GM18867 (cell line): ENCODE data around the gene PNPLA6.

ENCODE experiments used
- ATAC-seq: cut with Tn5 transposase; IDR thresholded peaks from one replicate; pipeline ENCODE4 v1.9.1; 2021; ENCODE audit warnings: mild to moderate bottlenecking, moderate library complexity; ENCODE audit not compliant: unreplicated experiment

PNPLA6 gene

DNA sequence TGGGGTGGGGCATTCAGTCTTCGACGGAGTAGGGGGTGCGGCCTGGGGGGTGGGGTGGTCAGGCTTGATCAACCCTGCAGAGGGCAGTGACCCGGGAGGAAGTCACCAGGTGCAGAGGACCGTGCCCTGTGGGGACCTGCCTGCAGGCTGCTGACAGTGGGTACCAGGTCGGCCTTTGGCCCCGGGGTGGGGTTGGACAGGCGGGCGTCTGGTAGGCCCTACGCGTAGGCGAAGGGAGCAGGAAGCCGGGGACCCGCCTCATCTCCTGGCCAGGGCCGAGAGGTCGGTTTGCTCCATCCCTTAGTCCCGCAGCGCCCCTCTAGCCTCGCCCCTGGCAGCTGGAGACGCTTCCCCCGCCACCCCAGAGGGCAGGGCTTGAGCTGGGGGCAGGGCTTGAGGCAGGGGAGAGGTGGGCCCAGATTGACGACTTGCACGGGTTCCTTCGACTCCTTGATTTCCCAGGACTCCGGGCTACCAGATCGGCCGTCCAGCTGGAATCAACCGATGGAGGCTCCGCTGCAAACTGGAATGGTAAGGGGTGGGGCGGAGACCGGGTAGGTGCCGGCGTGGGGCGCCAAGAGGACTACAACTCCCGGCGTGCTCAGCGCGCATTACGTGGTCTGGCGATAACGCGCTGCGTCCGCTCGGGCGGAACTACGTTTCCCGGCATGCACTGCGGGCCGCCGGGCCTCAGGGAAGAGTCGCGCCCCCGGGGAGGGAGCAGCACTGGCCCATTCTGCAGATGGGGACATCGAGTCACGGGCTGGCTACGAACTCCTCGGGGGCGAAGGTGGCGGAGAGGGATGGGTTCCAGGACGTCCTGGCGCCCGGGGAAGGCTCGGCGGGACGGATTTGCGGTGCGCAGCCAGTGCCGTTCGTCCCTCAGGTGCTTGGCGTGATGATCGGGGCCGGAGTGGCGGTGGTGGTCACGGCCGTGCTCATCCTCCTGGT is at the start of gene PNPLA6:
PNPLA6 (plus strand) TSS at position 671 of the 951 bp plus-strand sequence; CDS start at position 743, 72 bp downstream.
- ATAC-seq = peak; percentile 70

DNA sequence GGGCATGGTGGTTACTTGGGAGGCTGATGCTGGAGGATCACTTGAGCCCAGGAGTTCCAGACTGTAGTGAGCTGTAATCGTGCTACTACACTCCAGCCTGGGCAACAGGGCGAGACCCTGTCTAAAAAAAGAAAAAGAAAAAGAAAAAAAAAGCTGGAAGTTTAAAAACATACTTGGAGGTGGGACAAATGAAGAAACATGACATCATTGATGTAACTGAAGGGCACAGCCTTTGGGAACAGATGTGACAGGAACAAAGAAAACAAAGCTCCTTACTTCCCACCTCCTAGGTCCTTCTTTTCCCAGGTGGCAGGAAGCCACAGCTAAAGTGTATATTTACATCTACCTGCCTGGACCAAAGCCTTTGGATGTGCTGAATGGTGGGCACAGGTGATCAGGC is 48.6 kb upstream of the PNPLA6 start:
- no peak for ATAC-seq

DNA sequence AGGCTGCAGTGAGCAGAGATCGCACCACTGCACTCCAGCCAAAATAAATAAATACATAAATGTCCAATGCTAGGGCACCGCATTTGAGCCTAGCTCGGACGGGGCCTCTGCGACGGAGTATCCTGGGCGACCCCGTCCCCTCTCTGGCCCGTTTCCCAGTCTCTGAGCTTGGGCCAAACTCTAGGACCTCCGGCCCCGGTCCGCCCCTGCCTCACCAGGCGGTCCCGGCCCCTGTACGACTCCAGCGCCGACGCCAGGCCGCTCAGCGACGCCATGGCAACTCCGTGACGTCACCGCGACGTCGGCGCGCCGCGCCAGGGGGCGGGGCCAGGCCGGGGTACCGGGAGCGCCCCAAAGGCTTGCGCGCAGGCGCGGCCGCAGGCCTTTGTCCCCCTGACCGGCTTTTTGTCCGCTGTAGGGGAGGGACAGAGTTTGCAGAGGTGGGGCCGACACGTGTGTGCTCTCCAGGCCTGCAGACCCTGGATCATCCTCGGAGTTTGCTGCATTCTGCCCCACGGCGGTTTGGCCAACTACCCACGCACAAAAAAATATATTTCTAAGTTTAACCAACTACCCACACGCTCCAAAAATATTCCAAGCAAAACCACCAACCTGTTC is 46.7 kb upstream of the PNPLA6 start, which contains the start of gene PEX11G:
PEX11G (minus strand) TSS at position 300 of the 618 bp plus-strand sequence; CDS start at position 275, 25 bp downstream.
- ATAC-seq = peak; percentile 81

DNA sequence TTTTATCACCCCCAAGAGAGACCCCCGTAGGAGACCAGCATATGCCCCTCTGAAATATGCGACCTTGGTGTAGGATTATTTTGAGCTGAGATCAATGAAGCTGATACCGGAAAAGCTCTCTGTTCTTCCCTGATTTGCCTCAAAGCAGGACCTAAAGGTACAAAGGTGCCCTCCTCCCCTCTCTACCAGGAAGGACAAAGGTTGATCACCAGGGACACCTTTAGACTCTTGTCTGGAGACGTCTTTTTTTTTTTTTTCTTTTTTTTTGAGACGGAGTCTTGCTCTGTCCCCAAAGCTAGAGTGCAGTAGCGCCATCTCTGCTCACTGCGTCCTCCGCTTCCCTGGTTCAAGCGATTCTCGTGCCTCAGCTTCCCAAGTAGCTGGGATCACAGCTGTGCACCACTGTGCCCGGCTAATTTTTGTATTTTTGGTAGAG is 45.9 kb upstream of the PNPLA6 start:
- ATAC-seq = no peak

DNA sequence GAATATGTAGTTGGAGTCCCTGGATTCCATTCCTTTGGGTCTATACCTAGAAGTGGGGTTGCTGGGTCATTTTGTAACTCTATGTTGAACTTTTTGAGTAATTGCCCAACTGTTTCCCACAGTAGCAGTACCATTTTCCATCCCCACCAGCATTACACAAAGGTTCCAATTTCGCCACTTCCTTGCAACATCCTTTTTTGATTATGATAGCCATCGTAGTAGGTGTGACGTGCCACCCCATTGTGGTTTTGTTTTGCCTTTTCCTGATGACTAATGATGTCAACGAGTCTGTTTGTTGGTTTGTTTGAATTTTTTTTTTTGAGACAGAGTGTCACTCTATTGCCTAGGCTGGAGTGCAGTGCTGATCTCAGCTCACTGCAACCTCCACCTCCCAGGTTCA is 43.4 kb upstream of the PNPLA6 start:
- no peak for ATAC-seq

DNA sequence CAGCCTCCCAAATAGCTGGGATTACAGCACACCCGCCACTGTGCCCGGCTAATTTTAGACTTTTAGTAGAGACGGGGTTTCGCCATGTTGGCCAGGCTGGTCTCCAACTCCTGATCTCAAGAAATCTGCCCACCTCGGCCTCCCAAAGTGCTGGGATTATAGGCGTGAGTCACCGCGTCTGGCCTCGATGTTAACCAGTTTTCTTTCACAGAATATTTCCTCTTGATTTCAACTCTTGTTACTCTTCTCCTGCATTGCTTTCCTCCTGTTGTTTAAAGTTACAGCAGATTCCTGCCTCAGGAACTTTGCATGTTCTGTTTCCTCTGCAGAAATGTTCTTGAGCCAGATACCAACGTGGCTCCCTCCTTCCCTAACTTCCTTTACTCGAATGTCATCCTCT is 43.0 kb upstream of the PNPLA6 start:
- ATAC-seq = no peak

DNA sequence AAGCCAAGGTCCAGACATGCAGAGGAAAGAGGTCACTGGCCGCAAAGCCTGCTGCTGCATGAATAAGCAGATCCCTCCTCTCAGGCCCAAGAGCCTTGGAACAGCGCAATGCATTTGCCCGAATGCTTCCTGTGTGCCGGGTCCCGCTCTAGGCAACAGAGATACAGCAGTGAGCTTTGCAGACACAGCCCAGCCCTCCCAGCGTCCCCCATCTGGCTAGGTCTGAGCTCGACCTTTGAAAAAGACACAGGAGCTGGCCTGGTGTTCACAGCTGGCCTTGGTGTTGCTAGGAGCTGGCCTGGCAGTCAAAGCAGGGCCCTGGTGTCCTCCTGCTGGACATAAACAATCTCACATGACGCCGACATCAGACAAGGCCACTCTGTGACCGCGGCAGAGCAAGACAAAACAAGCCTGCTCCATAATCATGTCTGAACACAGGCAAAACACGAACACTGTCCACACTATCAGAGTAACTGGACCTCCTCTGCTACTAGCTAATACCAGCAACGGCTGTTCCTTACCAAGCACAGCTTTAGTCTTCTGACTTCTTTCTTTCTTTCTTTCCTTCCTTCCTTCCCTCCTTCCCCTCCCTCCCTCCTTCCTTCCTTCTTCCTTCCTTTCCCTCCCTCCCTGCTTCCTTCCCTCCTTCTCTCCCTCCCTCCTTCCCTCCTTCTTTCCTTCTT is 41.0 kb upstream of the PNPLA6 start:
- ATAC-seq = no peak

DNA sequence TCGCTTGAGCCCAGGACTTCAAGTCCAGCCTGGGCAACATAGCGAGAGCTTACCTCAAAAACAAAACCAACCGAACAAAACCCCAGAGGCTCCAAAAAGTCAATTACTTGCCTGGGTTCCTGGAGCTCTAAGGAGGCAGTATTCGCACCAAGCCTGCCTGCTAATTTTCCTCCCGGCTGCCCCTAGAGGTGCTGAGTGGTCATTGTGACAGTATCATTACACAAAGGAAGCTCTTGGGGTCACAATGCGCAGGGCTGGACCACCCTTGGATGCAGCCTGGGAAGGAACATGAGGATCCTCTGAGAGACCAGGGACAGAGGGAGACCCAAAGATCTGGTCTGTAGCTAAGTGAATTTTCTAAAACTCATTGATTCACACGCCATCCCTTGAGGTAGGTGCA is 38.2 kb upstream of the PNPLA6 start:
- no peak for ATAC-seq

DNA sequence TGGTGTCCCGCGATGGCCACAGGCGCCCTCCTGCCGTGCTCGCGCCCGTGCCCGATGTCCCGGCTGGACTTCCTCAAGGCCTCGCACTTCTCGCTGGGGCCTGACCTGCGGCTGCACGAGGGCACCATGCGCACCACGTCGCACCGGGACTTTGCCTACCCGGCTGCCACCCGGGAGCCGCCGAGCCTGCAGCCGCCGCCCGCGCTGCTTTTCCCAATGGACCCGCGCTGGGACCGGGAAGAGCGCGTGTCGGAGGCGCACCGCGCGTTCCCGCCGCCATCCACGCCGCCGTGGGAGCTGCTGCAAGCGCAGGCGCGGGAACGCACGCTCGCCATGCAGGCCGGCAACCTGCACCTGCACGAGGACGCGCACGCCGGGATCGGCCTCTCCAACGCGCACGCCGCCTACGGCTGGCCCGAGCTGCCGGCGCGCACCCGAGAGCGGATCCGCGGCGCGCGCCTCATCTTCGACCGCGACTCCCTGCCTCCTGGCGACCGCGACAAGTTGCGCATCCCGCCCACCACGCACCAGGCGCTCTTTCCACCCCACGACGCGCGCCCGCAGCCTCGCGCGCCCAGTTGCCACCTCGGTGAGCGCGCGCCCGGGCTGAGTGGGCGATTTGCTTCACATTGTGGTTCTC is 34.6 kb upstream of the PNPLA6 start:
- no peak for ATAC-seq

DNA sequence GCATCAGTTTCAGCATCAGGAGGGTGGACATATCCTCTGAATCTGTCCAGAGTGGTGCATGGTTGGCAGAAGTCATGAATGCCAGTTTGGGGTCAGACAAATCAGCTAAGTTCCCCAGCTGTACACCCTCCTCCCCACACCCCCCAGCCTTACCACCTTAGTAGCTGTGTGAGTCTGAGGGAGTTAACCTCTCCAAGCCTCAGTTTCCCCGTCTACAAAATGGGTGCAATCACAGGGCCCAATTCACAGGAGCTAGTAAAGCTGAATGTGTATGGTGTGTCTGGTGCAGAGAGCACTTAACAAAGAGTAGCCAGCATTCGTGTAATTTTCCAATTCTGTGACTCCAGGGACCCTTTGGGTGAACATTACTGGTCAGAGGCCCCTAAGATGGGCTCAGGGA is 33.0 kb upstream of the PNPLA6 start:
- ATAC-seq = no peak

DNA sequence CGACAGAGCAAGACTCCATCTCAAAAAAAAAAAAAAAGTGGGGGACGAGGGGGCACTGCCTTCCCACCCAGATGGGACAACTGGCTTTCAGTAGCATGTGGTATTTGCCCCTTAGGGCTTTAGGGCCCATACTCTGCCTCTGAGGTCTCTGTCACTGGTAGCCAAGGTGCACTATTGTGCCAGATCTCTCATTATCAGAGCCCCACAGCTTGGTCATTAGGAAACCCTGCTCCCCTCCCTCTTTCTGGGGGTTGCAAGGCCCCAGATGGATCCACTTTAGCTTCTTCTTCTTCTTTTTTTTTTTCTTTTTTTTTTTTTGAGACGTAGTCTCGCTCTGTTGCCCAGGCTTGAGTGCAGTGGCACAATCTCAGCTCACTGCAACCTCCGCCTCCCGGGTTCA is 30.8 kb upstream of the PNPLA6 start:
- no peak for ATAC-seq

DNA sequence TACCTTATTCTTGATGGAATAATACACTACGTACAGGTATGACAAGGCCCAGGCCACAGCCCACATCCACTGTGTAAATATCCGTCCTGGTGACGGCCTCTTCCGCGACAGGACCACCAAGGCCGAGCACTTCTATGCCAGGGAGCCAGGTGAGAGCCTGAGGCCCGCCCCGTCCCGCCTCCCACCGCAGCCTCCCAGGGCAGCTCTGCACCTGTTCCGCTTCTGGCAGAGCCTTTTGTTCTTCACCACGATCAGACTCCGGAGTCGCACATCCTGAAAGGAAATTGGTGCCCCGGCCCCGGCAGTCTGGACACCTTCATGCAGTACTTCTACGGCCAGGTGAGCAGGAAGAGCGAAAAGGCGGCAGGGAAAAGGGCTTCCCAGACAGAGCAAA is 30.2 kb upstream of the PNPLA6 start:
- ATAC-seq = no peak

DNA sequence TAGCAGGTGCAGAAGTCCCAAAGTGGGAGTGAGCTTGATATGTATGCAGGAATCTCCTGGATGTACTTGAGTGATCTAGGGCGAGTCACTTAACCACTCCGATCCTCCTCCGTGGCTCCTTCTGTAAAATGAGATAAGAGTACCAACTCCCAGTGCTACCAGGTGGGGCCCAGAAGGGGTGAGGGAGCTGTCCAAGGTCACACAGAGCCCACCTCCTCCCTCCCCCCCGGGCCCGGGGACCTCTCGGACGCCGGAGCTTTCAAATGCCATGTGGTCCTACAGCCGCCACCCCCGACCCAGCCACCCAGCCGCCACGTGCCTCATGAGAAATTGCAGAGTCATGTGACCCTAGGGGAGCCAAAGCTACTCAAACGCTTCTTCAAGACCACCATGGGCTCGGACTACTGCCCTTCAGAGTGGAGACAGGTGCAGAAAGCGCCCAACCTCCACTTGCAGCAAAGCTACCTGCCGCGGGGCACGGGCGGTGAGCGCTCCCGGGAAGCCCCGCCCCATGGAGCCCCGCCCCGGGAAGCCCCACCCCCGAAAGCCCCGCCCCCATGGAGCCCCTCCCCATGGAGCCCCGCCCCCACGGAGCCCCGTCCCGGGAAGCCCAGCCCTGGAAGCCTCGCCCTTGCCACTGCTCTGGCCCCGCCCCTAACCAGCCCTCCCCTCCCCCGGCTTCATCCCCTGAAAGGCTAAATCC is 29.7 kb upstream of the PNPLA6 start:
- no peak for ATAC-seq

DNA sequence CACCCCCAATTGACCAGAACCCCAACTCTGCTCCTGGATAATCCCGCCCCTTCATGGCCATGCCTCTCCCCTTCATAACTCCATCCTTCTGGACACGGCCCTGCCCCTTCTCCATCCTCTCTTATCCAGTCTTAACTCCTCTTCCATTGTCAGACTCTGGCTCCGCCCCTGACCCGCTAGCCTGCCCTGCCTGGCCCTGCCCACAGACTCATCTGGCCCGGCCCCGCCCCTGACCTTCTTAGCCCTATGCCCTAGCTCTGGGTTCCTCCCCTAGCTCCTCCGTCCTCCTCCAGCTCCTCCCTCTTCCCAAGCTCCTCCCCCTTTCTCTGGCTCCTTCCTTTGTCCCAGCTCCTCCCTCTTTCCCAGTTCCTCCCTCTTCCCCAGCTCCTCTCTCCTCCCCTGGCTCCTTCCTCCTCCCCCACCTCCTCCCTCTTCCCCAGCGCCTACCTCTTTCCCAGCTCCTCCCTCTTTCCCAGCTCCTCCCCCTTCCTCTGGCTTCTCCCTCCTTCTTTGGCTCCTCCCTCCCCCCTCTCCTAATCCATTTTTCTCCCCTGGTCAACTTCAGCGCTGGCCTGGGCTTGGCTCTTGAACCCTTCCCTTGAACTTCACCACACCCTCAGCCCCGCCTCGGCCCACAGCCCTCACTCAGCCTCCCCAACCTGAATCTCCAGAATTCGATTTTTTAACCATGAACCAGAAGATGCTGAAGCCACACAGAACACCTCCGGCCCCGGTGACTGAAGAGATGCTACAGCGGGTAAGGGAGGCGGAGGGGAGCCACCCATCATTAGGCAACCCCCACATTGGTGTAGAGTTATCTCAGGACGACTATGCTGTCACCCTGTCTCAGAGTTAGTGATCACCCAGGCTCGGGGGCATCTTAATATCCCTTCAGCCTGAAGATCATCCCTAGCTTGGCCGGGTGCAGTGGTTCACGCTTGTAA is 28.9 kb upstream of the PNPLA6 start:
- no peak for ATAC-seq

DNA sequence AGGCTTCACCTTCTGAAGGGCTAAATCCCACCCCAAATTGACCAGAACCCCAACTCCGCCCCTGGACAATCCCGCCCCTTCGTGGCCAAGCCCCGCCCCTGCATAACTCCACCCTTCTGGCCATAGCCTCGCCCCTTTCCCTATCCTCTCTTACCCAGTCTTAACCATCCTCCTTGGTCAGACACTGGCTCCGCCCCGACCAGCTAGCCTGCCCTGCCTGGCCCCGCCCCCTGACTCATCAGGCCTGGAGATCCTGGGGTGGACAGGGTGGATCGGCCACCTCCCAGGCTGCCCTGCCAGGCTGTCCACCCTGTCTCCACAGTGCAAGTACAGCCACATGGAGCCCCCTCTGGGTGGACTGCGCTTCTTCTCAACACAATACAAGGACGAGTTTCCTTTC is 27.6 kb upstream of the PNPLA6 start:
- ATAC-seq = no peak

DNA sequence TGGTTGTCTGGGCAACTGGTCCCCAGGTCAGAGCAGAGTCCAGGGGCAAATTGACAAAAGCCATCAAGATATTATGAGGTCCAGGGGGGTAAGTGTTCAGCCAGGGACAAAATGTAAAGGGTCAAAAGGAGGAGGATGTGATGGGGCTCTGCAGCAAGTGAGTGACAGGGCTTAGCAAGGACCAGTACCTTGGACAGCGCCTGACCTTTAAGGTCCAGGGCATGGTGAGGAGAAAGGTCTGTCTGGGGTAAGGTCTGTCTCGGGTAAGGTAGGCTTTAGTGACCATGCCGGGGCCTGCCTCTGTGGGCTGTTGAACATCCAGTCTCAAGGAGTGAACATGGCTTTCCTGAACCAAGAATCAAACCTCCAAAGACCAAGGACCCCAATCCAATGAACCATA is 25.9 kb upstream of the PNPLA6 start:
- no peak for ATAC-seq

DNA sequence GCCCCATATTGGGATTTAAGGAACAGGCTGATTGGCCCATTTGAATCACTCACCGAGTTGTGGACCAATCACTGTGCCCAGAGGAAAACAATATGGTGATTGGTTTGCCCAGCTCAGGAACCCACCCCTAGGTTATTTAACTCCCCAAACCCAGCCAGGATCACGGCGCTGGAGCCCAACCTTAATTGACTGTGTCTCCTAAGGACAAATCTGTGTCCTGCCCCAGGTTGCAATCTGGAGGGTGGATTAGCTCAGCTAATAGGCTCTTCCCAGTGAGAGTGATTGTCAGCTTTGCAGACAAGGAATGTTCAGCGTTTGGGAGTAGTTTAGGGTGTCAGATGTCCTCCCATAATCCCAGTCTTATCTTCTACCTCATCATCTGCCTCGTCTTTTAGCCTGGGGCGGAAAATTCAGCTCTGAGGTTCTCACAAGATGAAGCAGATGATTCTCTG is 23.1 kb upstream of the PNPLA6 start:
- no peak for ATAC-seq

DNA sequence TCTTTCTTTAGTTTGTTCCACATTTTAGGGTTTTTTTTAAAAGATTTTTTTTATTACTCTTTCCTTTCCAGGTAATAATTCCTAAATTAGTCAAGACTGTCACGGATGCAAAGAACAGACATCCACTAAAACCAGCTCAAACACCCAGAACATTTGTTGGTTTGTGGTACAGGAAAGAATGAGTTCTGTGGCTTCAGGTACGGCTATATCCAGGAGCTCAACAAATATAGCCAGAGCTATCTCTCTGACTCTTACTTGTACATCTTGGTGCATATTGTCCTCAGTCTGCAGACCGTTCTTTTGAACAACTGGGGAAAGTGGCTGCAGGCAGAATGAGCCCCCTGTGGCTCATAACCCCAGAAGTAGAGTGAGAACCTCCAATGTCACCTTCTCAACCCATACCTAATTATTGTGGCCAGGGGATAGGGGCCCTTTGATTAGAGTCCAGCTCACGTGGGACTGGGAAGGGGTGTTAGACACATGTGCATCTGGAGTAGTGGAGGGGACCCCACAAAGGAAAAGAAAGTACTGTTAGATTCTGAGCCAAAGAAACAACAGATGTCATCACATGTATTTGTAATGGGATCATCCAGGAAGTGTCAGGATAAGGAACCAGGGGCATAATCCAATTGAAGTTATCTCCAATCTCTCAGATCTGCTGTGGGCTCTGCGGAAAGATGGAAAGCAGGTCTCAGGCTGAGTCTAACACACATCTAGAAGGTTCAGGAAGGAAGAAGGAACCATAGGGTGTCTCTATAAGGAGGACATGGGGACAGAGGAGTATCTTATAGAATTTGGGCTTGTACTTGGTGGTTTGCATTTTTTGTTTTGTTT is 21.5 kb upstream of the PNPLA6 start:
- ATAC-seq = no peak
